H1 (cell line): Measurements from ENCODE around the gene ENPP3. TPM values are rescaled to one million over a fixed set of nuclear protein-coding genes. Genes with fewer than 3 reads are reported as not detected.

ENCODE experiments used
- CTCF ChIA-PET: fragments of 300-600 bp; sonication (Branson Sonifier 250); formaldehyde crosslinking; loops from one replicate; lab custom pipeline; 2021; ENCODE audit not compliant: partially characterized antibody; lab: Charles Lee
- POLR2A ChIA-PET: fragments of 300-600 bp; sonication (Branson Sonifier 250); formaldehyde crosslinking; loops from one replicate; lab custom pipeline; 2021; ENCODE audit warnings: inconsistent platforms; ENCODE audit not compliant: partially characterized antibody; lab: Charles Lee
- DNase-seq, 2 experiments: peaks; one replicate each; pipeline versions ENCODE4 v3.0.0 to v3.0.0-alpha.2; 2010 to 2022; ENCODE audit warnings: low spot score in 2 of 2, low read depth in 1 of 2, mixed read lengths in 1 of 2
- FAIRE-seq: peaks from 2 replicates; lab custom pipeline; 2011; peaks lifted over from hg19 to GRCh38; lab: Jason Lieb, UNC
- H2AFZ ChIP-seq: 2 replicates; pipeline ENCODE4 v1.8.1; 2012; ENCODE audit warnings: low read length, inconsistent platforms
- H2AK5ac ChIP-seq: 2 replicates; pipeline ENCODE4 v1.6.1; 2013; ENCODE audit warnings: low read depth, low read length
- H2BK120ac ChIP-seq: replicated peaks from 2 replicates; pipeline ENCODE3; 2013; ENCODE audit warnings: low read depth, low read length, inconsistent platforms
- H2BK12ac ChIP-seq: 2 replicates; pipeline ENCODE4 v1.6.1; 2013; ENCODE audit warnings: low read depth, low read length
- H2BK15ac ChIP-seq: 2 replicates; pipeline ENCODE4 v1.6.1; 2013; ENCODE audit warnings: low read length
- H2BK20ac ChIP-seq: 2 replicates; pipeline ENCODE4 v1.6.1; 2013; ENCODE audit warnings: low read length
- H2BK5ac ChIP-seq: 2 replicates; pipeline ENCODE4 v1.6.1; 2013; ENCODE audit warnings: low read depth, low read length
- H3K14ac ChIP-seq: 2 replicates; pipeline ENCODE4 v1.6.1; 2013; ENCODE audit warnings: inconsistent platforms; ENCODE audit not compliant: insufficient read length
- H3K18ac ChIP-seq: 2 replicates; pipeline ENCODE4 v1.6.1; 2013; ENCODE audit warnings: low read length; ENCODE audit errors: extremely low read depth
- H3K23ac ChIP-seq: 2 replicates; pipeline ENCODE4 v1.6.1; 2013; ENCODE audit warnings: inconsistent platforms; ENCODE audit not compliant: insufficient read length
- H3K23me2 ChIP-seq: 2 replicates; pipeline ENCODE4 v1.6.1; 2013; ENCODE audit warnings: low read depth, low read length
- H3K27ac ChIP-seq: 2 replicates; pipeline ENCODE4 v1.6.1; 2011; ENCODE audit warnings: low read depth, low read length, inconsistent platforms
- H3K27me3 ChIP-seq, 4 experiments: replicated peaks in 1 of 4; 1 replicate in 1 of 4; 2 replicates in 3 of 4; pipeline versions ENCODE4 v1.6.1 to v1.8.1; 2011 to 2013; ENCODE audit warnings: low read length in 3 of 4, mild to moderate bottlenecking in 3 of 4, inconsistent platforms in 2 of 4, mixed read lengths in 2 of 4, moderate library complexity in 1 of 4; ENCODE audit not compliant: control insufficient read depth in 3 of 4, insufficient read depth in 3 of 4; ENCODE audit errors: extremely low read depth in 1 of 4
- H3K36me3 ChIP-seq, 4 experiments: 2 replicates each; pipeline versions ENCODE4 v1.6.1 to v1.8.1; 2011 to 2013; ENCODE audit warnings: mild to moderate bottlenecking in 4 of 4, low read length in 3 of 4, moderate library complexity in 2 of 4, control low read depth in 1 of 4, inconsistent platforms in 1 of 4; ENCODE audit not compliant: insufficient read depth in 4 of 4, control insufficient read depth in 2 of 4
- H3K4ac ChIP-seq: replicated peaks from 2 replicates; pipeline ENCODE3; 2013; ENCODE audit warnings: low read length, low read depth, mixed read lengths, inconsistent platforms; ENCODE audit not compliant: insufficient read length
- H3K4me1 ChIP-seq, 4 experiments: replicated peaks in 1 of 4; 1 replicate in 1 of 4; 2 replicates in 3 of 4; pipeline versions ENCODE4 v1.6.1 to v1.8.1; 2011 to 2013; ENCODE audit warnings: low read length in 3 of 4, inconsistent platforms in 2 of 4, mixed read lengths in 1 of 4; ENCODE audit not compliant: insufficient read depth in 4 of 4, control insufficient read depth in 3 of 4
- H3K4me2 ChIP-seq, 2 experiments: 2 replicates each; pipeline versions ENCODE4 v1.6.1 to v1.8.1; 2011 to 2013; ENCODE audit warnings: low read depth in 2 of 2, low read length in 2 of 2, control low read depth in 1 of 2, inconsistent platforms in 1 of 2, mild to moderate bottlenecking in 1 of 2; ENCODE audit not compliant: insufficient read depth in 1 of 2
- H3K4me3 ChIP-seq, 4 experiments: fragments of 200-600, 300-600 bp in 1 of 4; sonication (generic), shearing (Covaris generic), sonication (Bioruptor Twin) in 1 of 4; 2 replicates each; pipeline versions ENCODE4 v1.5.1 to v1.8.1; 2011 to 2016; ENCODE audit warnings: low read length in 4 of 4, low read depth in 3 of 4, control low read depth in 2 of 4, inconsistent platforms in 2 of 4, mild to moderate bottlenecking in 2 of 4, mixed read lengths in 1 of 4, moderate library complexity in 1 of 4; ENCODE audit not compliant: insufficient read depth in 2 of 4; ENCODE audit errors: extremely low read depth in 1 of 4
- H3K56ac ChIP-seq: replicated peaks from 2 replicates; pipeline ENCODE3; 2013; ENCODE audit warnings: low read depth, mild to moderate bottlenecking, mixed read lengths, low read length, inconsistent platforms; ENCODE audit not compliant: insufficient read length
- H3K79me1 ChIP-seq: 2 replicates; pipeline ENCODE4 v1.6.1; 2013; ENCODE audit warnings: low read depth, low read length, control low read depth
- H3K79me2 ChIP-seq, 2 experiments: 2 replicates each; pipeline versions ENCODE4 v1.6.1 to v1.8.1; 2012 to 2013; ENCODE audit warnings: low read length in 2 of 2, mild to moderate bottlenecking in 2 of 2, inconsistent platforms in 1 of 2; ENCODE audit not compliant: insufficient read depth in 2 of 2, control insufficient read depth in 1 of 2
- H3K9ac ChIP-seq, 4 experiments: replicated peaks in 1 of 4; 1 replicate in 1 of 4; 2 replicates in 3 of 4; pipeline versions ENCODE4 v1.6.1 to v1.8.1; 2011 to 2013; ENCODE audit warnings: low read depth in 3 of 4, low read length in 3 of 4, control low read depth in 2 of 4, mild to moderate bottlenecking in 2 of 4, moderate library complexity in 2 of 4, inconsistent platforms in 1 of 4; ENCODE audit errors: extremely low read depth in 1 of 4
- H3K9me3 ChIP-seq, 2 experiments: 2 replicates each; pipeline versions ENCODE4 v1.6.1 to v1.8.1; 2012 to 2013; ENCODE audit warnings: mild to moderate bottlenecking in 2 of 2, moderate library complexity in 2 of 2, control low read depth in 1 of 2, inconsistent platforms in 1 of 2, low read depth in 1 of 2, low read length in 1 of 2, mixed read lengths in 1 of 2; ENCODE audit not compliant: insufficient read depth in 2 of 2
- H4K20me1 ChIP-seq, 2 experiments: replicated peaks in 1 of 2; 2 replicates each; pipeline versions ENCODE3 to v1.8.1; 2011 to 2013; ENCODE audit warnings: inconsistent platforms in 2 of 2, low read length in 2 of 2, mild to moderate bottlenecking in 1 of 2; ENCODE audit not compliant: insufficient read depth in 2 of 2, control insufficient read depth in 1 of 2
- H4K5ac ChIP-seq: 2 replicates; pipeline ENCODE4 v1.6.1; 2013; ENCODE audit warnings: low read length, low read depth, mixed read lengths, inconsistent platforms; ENCODE audit not compliant: insufficient read length
- H4K8ac ChIP-seq: 2 replicates; pipeline ENCODE4 v1.8.0; 2013; ENCODE audit warnings: mild to moderate bottlenecking, moderate library complexity, low read length, inconsistent platforms; ENCODE audit not compliant: insufficient read depth; ENCODE audit errors: extremely low read depth
- H4K91ac ChIP-seq: replicated peaks from 2 replicates; pipeline ENCODE3; 2013; ENCODE audit warnings: low read length, mixed read lengths, inconsistent platforms; ENCODE audit not compliant: insufficient read length
- BACH1 ChIP-seq: IDR thresholded peaks from 2 replicates; pipeline ENCODE4 v1.6.1; 2012; ENCODE audit warnings: low read length, improper control_type of control experiment
- CEBPB ChIP-seq: IDR thresholded peaks from 2 replicates; pipeline ENCODE4 v1.6.1; 2012; ENCODE audit warnings: low read depth, low read length
- CTCF ChIP-seq, 3 experiments: IDR thresholded peaks; 1 replicate in 2 of 3; 2 replicates in 1 of 3; pipeline versions ENCODE4 v1.5.1 to v1.6.1; 2011; ENCODE audit warnings: low read length in 3 of 3, mild to moderate bottlenecking in 3 of 3, inconsistent platforms in 2 of 3, low read depth in 1 of 3, moderate library complexity in 1 of 3; ENCODE audit not compliant: insufficient read depth in 1 of 3; ENCODE audit errors: control extremely low read depth in 1 of 3
- FOSL1 ChIP-seq: IDR thresholded peaks from 2 replicates; pipeline ENCODE4 v1.6.1; 2011; ENCODE audit warnings: mild to moderate bottlenecking, low read depth, low read length, moderate library complexity; ENCODE audit not compliant: insufficient read depth
- POLR2AphosphoS5 ChIP-seq: IDR thresholded peaks from 2 replicates; pipeline ENCODE4 v1.6.1; 2011; ENCODE audit warnings: low read depth, low read length
- RAD21 ChIP-seq, 2 experiments: IDR thresholded peaks in 1 of 2; conservative IDR thresholded peaks in 1 of 2; 2 replicates each; pipeline ENCODE4 v1.6.1; 2011; ENCODE audit warnings: low read depth in 2 of 2, low read length in 2 of 2, improper control_type of control experiment in 1 of 2, inconsistent platforms in 1 of 2, mild to moderate bottlenecking in 1 of 2, moderate library complexity in 1 of 2
- WGBS, 2 experiments: shearing (Covaris generic) in 1 of 2; methylation state at CpG; one replicate each; pipeline versions ENCODE4 v1.1.6 to v1.1.7; 2013 to 2015; ENCODE audit warnings: low lambda C conversion rate in 2 of 2, mixed read lengths in 2 of 2, inconsistent platforms in 1 of 2, low coverage in 1 of 2, missing lambda C conversion rate in 1 of 2; ENCODE audit not compliant: insufficient replicate concordance in 2 of 2, insufficient coverage in 1 of 2, insufficient read length in 1 of 2; ENCODE audit errors: extremely low coverage in 1 of 2, missing lambda C conversion rate in 1 of 2; 5-methylcytosine and 5-hydroxymethylcytosine counted together
- polyA plus RNA-seq, 7 experiments: library from polyadenylated mRNA; depleted of rRNA in 3 of 7; stranded (reverse) in 5 of 7; unstranded in 2 of 7; fragments of >200 nt in 5 of 7; fragments of 200-250 nt in 2 of 7; gene quantifications; 1 replicate in 5 of 7; 2 replicates in 1 of 7; 4 replicates in 1 of 7; pipeline versions ENCODE4 v1.2.1 to v1.2.3, GENCODE V29; 2011 to 2013; ENCODE audit warnings: missing spikeins in 2 of 7, mixed read lengths in 2 of 7
- total RNA-seq: library from RNA; stranded (reverse); fragmentation: NEBNext Ultra II Directional; extraction: Animal tissue kit (Norgen Biotek cat#: 25700); gene quantifications from 2 replicates; pipeline ENCODE4 v1.2.1, GENCODE V29; 2021

ENPP3 gene
- total and polyA plus RNA-seq, 2 of the 8 experiments (the other 6 are each of a cell fraction or from before 2014, with no cell fraction given), result 0.11 TPM; not detected in 1

- H3K23ac ChIP-seq, result no peak overlapping the region
- H3K4me2 ChIP-seq, result no peak overlapping the region
- H2AFZ ChIP-seq, result no peak overlapping the region
- no peak overlapping the region for H4K91ac ChIP-seq
- DNase-seq, result peak; percentile 38 to 63
- POLR2A ChIA-PET, result interaction anchor here (0.6 to 1.9 kb wide), 4 partner anchors 124 to 256 kb away, joined by 4 to 6 read pairs (median 4); partner anchors contain the start of gene CCN2
- H3K23me2 ChIP-seq, result no peaks in the 10 kb centered on the region
- no peak overlapping the region for H2BK12ac ChIP-seq
- TF ChIP-seq BACH1 (no peak), RAD21 (IDR thresholded peaks at IDR 0.05 in 1 of 2, conservative IDR thresholded peaks at IDR 0.05 in 1 of 2; ENCODE audit: low read depth in 2 of 2, low read length in 2 of 2) (peak; percentile 96 to 97), FOSL1 (no peak), CTCF (IDR thresholded peaks at IDR 0.05; ENCODE audit: control extremely low read depth in 1 of 3, insufficient read depth in 1 of 3, low read depth in 1 of 3, low read length in 3 of 3) (peak; percentile 58 to 92 (median 87)), POLR2AphosphoS5 (no peak), CEBPB (no peak)
- TF ChIP-seq, all 59 proteins: peak for 2
- CTCF ChIA-PET, result interaction anchor here (0.5 to 4.3 kb wide), 68 partner anchors 9 to 566 kb away, joined by 3 to 43 read pairs (median 4); partner anchors contain the start of gene MED23
- H3K36me3 ChIP-seq, result no peaks in the 10 kb centered on the region
- no peak overlapping the region for H2BK20ac ChIP-seq
- no peak overlapping the region for H3K27ac ChIP-seq
- 46% methylated on average over 2 of the region's 2 CpGs; no CpG with 5 or more reads in 1 of the 2 experiments for WGBS, 2 experiments
- H2BK15ac ChIP-seq, result no peak overlapping the region
- H4K20me1 ChIP-seq, result no peaks in the 10 kb centered on the region
- no peak overlapping the region for H4K5ac ChIP-seq
- H2AK5ac ChIP-seq, result no peak overlapping the region
- H3K14ac ChIP-seq, result no peak overlapping the region
- H3K56ac ChIP-seq, result no peak overlapping the region
- FAIRE-seq, result peak; percentile 66
- H3K4me1 ChIP-seq, result peaks cover 0 to 3% (median 1%) of the 10 kb centered on the region in 4 experiments; a peak in 2 of 7 replicates
- no peak overlapping the region for H2BK120ac ChIP-seq
- H3K9ac ChIP-seq, result no peak overlapping the region
- no peak overlapping the region for H3K18ac ChIP-seq
- no peak overlapping the region for H3K4ac ChIP-seq
- H3K79me1 ChIP-seq, result no peaks in the 10 kb centered on the region
- no peak overlapping the region for H3K4me3 ChIP-seq
- no peaks in the 10 kb centered on the region for H3K27me3 ChIP-seq
- no peak overlapping the region for H4K8ac ChIP-seq
- no peaks in the 10 kb centered on the region for H3K9me3 ChIP-seq
- H3K79me2 ChIP-seq, result no peaks in the 10 kb centered on the region
- H2BK5ac ChIP-seq, result no peak overlapping the region
Observed at GRCh38 chr6:131694832-131695426, 57.8 kb downstream of the ENPP3 start.
